ENCODE measurements around the gene ASB4. TPM values are rescaled to one million over a fixed set of nuclear protein-coding genes. Genes with fewer than 3 reads are reported as not detected.

ASB4 gene
- total and polyA plus RNA-seq, 2 donors (not counting 3 experiments of a cell fraction or from before 2014, with no cell fraction given), result not detected

DNA sequence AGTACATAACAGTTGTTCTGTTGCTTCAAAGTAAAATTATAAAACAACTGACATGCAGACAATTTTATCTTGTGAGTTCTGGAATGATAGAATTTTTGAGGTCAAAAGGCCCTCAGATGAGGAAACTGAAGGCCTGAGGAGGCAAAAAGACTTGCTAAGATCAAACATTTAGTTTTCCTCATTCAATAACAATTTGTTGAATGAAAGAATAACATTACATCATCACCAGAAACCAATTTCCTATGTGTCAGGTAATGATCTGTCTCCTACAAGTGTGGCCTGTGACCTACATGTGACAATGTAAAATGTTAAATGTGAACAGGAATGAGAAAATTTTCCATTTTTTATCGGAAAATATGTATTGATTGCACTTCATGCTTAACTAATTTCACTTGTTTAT, 16.6 kb upstream of the ASB4 start:
- POLR2A ChIA-PET, result no interaction called here

More for the DNA sequence above, 16.6 kb upstream of the ASB4 start:
- no TSS peak for BruUV-seq (replicated peaks)
- FAIRE-seq, result no peak
- Histone ChIP-seq H3K4me1 (ENCODE audit: control insufficient read depth, extremely low read depth, insufficient read depth, low read length) (peaks cover 30% of the 10 kb centered on the region), H2AFZ (ENCODE audit: low read depth, low read length) (no peak overlapping the region), H3K9ac (replicated peaks; ENCODE audit: extremely low read depth, insufficient read depth, low read length) (no peak overlapping the region), H3K79me2 (ENCODE audit: control insufficient read depth, insufficient read depth, low read length) (no peaks in the 10 kb centered on the region), H3K9me1 (replicated peaks; ENCODE audit: control insufficient read depth, extremely low read depth, insufficient read depth, low read length) (no peaks in the 10 kb centered on the region), H3K4me2 (ENCODE audit: insufficient read depth, low read length) (no peak overlapping the region), H3K9me3 (replicated peaks; ENCODE audit: control insufficient read depth, insufficient read depth, low read length) (no peaks in the 10 kb centered on the region), H3K4me3 (replicated peaks in 1 of 3; ENCODE audit: insufficient read depth in 1 of 3, low read depth in 1 of 3, low read length in 3 of 3) (no peak overlapping the region), H3K36me3 (ENCODE audit: control insufficient read depth in 2 of 2, extremely low read depth in 1 of 2, insufficient read depth in 2 of 2, low read length in 2 of 2) (no peaks in the 10 kb centered on the region), H3K27ac (ENCODE audit: insufficient read depth, low read depth, low read length) (no peak overlapping the region), H3K27me3 (ENCODE audit: control insufficient read depth in 2 of 2, insufficient read depth in 2 of 2, low read length in 2 of 2) (peaks cover 0 to 2% of the 10 kb centered on the region in 2 experiments), H4K20me1 (replicated peaks; ENCODE audit: control insufficient read depth, extremely low read depth, insufficient read depth, low read length) (no peaks in the 10 kb centered on the region)
- intact Hi-C loops (cut with micrococcal nuclease), result no loop called here
- no peak for TF ChIP-seq GATA2 (IDR thresholded peaks at IDR 0.05; ENCODE audit: insufficient read depth, insufficient read length, low read depth, low read length)
- TF ChIP-seq, protein P1, sequence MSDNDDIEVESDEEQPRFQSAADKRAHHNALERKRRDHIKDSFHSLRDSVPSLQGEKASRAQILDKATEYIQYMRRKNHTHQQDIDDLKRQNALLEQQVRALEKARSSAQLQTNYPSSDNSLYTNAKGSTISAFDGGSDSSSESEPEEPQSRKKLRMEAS (IDR thresholded peaks at IDR 0.05; ENCODE audit: insufficient read depth, insufficient read length), result no peak
- no peak for TF ChIP-seq EZH2 (IDR thresholded peaks at IDR 0.05; ENCODE audit: borderline replicate concordance, low read depth, low read length, severe bottlenecking)
- no peak for TF ChIP-seq JUN (IDR thresholded peaks at IDR 0.05; ENCODE audit: borderline replicate concordance, insufficient read depth, insufficient read length, low read depth)
- no peak for TF ChIP-seq FOS (IDR thresholded peaks at IDR 0.05; ENCODE audit: borderline replicate concordance, insufficient read depth, low read length)
- TF ChIP-seq, protein P2, sequence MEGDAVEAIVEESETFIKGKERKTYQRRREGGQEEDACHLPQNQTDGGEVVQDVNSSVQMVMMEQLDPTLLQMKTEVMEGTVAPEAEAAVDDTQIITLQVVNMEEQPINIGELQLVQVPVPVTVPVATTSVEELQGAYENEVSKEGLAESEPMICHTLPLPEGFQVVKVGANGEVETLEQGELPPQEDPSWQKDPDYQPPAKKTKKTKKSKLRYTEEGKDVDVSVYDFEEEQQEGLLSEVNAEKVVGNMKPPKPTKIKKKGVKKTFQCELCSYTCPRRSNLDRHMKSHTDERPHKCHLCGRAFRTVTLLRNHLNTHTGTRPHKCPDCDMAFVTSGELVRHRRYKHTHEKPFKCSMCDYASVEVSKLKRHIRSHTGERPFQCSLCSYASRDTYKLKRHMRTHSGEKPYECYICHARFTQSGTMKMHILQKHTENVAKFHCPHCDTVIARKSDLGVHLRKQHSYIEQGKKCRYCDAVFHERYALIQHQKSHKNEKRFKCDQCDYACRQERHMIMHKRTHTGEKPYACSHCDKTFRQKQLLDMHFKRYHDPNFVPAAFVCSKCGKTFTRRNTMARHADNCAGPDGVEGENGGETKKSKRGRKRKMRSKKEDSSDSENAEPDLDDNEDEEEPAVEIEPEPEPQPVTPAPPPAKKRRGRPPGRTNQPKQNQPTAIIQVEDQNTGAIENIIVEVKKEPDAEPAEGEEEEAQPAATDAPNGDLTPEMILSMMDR (IDR thresholded peaks at IDR 0.05; ENCODE audit: extremely low read depth in 1 of 2, insufficient read depth in 1 of 2, low read depth in 1 of 2, low read length in 2 of 2), result no peak
- TF ChIP-seq POLR2A (IDR thresholded peaks at IDR 0.05; ENCODE audit: low read depth, low read length), result no peak
- TF ChIP-seq MYC (IDR thresholded peaks at IDR 0.05; ENCODE audit: low read depth, low read length), result no peak
- TF ChIP-seq POLR2AphosphoS5 (IDR thresholded peaks at IDR 0.05; ENCODE audit: insufficient read depth, low read depth, low read length), result no peak
- CTCF ChIA-PET, result no interaction called here
- dilution Hi-C loops (cut with MboI; ENCODE audit: extremely low pct_ligation_motif_present, low sequenced_read_pairs), result no loop called here
- DNase-seq (ENCODE audit: low read depth, low spot score), result no peak

Data from endothelial cell of umbilical vein (primary cell).